CD4-positive, CD25-positive, alpha-beta regulatory T cell (primary cell): ENCODE measurements around the gene SGCD. TPM values are rescaled to one million over a fixed set of nuclear protein-coding genes. Genes with fewer than 3 reads are reported as not detected.

Experiments
- ATAC-seq, 2 donors: fragments of 150-1000 bp; cut with Tn5 transposase; one replicate each; pipeline ENCODE4 v1.10.0; 2021; ENCODE audit warnings: low read depth in 2 of 2, moderate number of reproducible peaks in 2 of 2, moderate library complexity in 1 of 2
- DNase-seq, 3 donors: peaks; one replicate each; pipeline versions ENCODE4 v3.0.0 to v3.0.0-alpha.2; 2012 to 2022; ENCODE audit warnings: mixed read lengths in 1 of 3
- H3K27ac ChIP-seq: one replicate; pipeline ENCODE4 v1.7.0; 2013; ENCODE audit warnings: mild to moderate bottlenecking, low read length; ENCODE audit not compliant: insufficient read depth, poor library complexity, severe bottlenecking
- H3K27me3 ChIP-seq: one replicate; pipeline ENCODE4 v1.7.0; 2013; ENCODE audit warnings: low read length; ENCODE audit not compliant: control insufficient read depth, insufficient read depth
- H3K36me3 ChIP-seq: one replicate; pipeline ENCODE4 v1.7.0; 2013; ENCODE audit warnings: mild to moderate bottlenecking, low read length, moderate library complexity; ENCODE audit not compliant: control insufficient read depth, insufficient read depth
- H3K4me1 ChIP-seq: 2 replicates; pipeline ENCODE4 v1.7.0; 2013; ENCODE audit warnings: mild to moderate bottlenecking, low read length; ENCODE audit not compliant: insufficient read depth, control insufficient read depth, poor library complexity, severe bottlenecking
- H3K4me3 ChIP-seq: one replicate; pipeline ENCODE4 v1.7.0; 2013; ENCODE audit warnings: low read depth, mild to moderate bottlenecking, low read length, moderate library complexity
- H3K9me3 ChIP-seq, 2 experiments: 1 replicate in 1 of 2; 2 replicates in 1 of 2; pipeline ENCODE4 v1.7.0; 2013; ENCODE audit warnings: low read length in 2 of 2, mild to moderate bottlenecking in 1 of 2, moderate library complexity in 1 of 2; ENCODE audit not compliant: control insufficient read depth in 2 of 2
- H3K27ac Mint-ChIP-seq, 3 donors: one replicate each; pipeline ENCODE4 v1.8.0; 2020 to 2022; ENCODE audit warnings: mild to moderate bottlenecking in 3 of 3, mixed read lengths in 3 of 3, moderate library complexity in 2 of 3
- H3K27me3 Mint-ChIP-seq: one replicate; pipeline ENCODE4 v1.8.0; 2022; ENCODE audit warnings: mild to moderate bottlenecking, mixed read lengths
- H3K36me3 Mint-ChIP-seq: one replicate; pipeline ENCODE4 v1.8.0; 2020; ENCODE audit warnings: mixed read lengths
- H3K4me1 Mint-ChIP-seq, 4 donors: one replicate each; pipeline ENCODE4 v1.8.0; 2020 to 2022; ENCODE audit warnings: mixed read lengths in 4 of 4, mild to moderate bottlenecking in 1 of 4
- H3K4me3 Mint-ChIP-seq, 4 donors: one replicate each; pipeline ENCODE4 v1.8.0; 2020 to 2022; ENCODE audit warnings: mild to moderate bottlenecking in 4 of 4, mixed read lengths in 4 of 4, moderate library complexity in 3 of 4
- H3K9me3 Mint-ChIP-seq, 7 donors: one replicate each; pipeline ENCODE4 v1.8.0; 2020 to 2022; ENCODE audit warnings: mixed read lengths in 7 of 7, mild to moderate bottlenecking in 3 of 7, moderate library complexity in 2 of 7
- polyA plus RNA-seq, 4 donors: library from polyadenylated mRNA; unstranded; fragments of 300-500 nt; fragmentation: Illumina TruSeq; gene quantifications; one replicate each; pipeline ENCODE4 v1.2.3, GENCODE V29; 2021
- total RNA-seq: library from RNA; stranded (reverse); gene quantifications from one replicate; pipeline ENCODE4 v1.2.3, GENCODE V29; 2022

Gene SGCD
- total and polyA plus RNA-seq, 5 donors from 2014 or later: not detected

DNA sequence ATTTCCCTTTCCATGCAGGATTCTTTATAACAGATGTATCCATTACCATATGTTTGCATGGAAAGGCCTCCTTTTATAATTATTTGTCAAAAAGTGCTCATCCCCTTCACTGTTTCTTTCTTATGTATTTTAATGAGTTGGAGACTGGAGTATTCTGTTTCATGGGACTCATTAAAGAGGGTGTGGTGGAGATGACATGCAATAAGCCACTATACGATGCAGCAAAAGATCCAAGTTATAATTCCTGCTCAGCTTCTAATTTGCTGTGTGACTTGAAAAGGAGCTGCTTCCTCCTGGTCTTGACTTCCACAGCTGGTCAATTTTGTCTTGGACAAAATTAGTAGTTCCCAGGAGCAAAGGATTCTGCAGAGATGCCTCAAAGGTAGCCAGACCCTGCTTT, 13.9 kb downstream of the SGCD start:
- no peak for ATAC-seq
- Histone ChIP-seq H3K27me3 (peaks cover 1% of the 10 kb centered on the region), H3K4me3 (no peak overlapping the region), H3K36me3 (no peaks in the 10 kb centered on the region), H3K4me1 (no peaks in the 10 kb centered on the region), H3K27ac (no peak overlapping the region), H3K9me3 (no peaks in the 10 kb centered on the region)
- Mint-ChIP-seq H3K27ac (no peak overlapping the region), H3K9me3 (no peaks in the 10 kb centered on the region), H3K36me3 (no peaks in the 10 kb centered on the region), H3K4me1 (no peaks in the 10 kb centered on the region), H3K4me3 (no peak overlapping the region), H3K27me3 (peaks cover 8% of the 10 kb centered on the region)
- no peak for DNase-seq

DNA sequence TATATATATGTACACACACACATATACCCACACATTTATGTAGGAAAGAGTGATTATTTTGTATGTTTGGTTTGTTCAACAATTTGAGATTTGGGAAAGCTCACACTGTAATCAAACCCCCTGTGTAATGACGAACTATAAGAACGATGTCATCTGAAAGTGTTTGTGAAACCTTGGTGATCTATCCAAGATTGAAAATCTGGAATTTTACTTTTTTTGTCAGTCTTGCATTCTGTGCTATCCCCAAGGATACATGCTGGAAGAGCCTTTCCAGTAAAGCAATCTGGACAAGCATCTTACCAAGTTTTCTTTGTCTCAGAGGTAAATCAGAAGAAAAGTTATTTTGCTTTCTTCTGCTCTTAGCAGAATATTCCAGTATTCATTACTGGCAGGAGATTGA, 23.3 kb downstream of the SGCD start:
- H3K36me3 ChIP-seq: no peaks in the 10 kb centered on the region
- no peak overlapping the region for H3K27ac Mint-ChIP-seq
- no peak for ATAC-seq

DNA sequence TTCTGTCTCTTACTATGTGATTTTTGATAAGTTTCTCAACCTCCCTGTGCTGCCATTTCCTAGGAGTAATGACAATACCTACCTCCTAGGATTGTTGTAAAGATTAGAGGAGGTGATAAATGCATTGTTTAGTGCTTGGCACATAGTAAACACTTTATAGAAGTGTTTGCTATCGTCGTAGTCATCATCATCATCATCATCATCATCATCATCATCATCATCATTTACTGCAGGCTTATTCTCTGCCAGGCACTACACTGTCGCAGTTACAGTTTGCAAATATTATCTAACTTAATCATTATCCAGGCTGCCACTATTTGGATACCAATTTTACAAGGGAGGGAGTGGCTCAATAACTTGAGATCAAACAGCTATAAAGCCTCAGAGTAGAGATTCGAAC, 24.5 kb downstream of the SGCD start:
- Mint-ChIP-seq H3K9me3 (no peaks in the 10 kb centered on the region), H3K27ac (no peak overlapping the region), H3K36me3 (no peaks in the 10 kb centered on the region), H3K4me1 (no peaks in the 10 kb centered on the region), H3K4me3 (no peak overlapping the region), H3K27me3 (peaks cover 17% of the 10 kb centered on the region)
- ATAC-seq: no peak
- no peak overlapping the region for H3K4me3 ChIP-seq
- no peaks in the 10 kb centered on the region for H3K36me3 ChIP-seq
- H3K9me3 ChIP-seq: no peaks in the 10 kb centered on the region
- H3K27me3 ChIP-seq: no peaks in the 10 kb centered on the region
- DNase-seq: no peak
- no peaks in the 10 kb centered on the region for H3K4me1 ChIP-seq
- H3K27ac ChIP-seq: no peak overlapping the region

More for the DNA sequence above, 23.3 kb downstream of the SGCD start:
- Mint-ChIP-seq H3K4me1 (no peaks in the 10 kb centered on the region), H3K27me3 (peaks cover 13% of the 10 kb centered on the region), H3K4me3 (no peak overlapping the region), H3K9me3 (no peaks in the 10 kb centered on the region), H3K36me3 (no peaks in the 10 kb centered on the region)
- DNase-seq: no peak
- Histone ChIP-seq H3K27me3 (no peaks in the 10 kb centered on the region), H3K4me1 (no peaks in the 10 kb centered on the region), H3K27ac (no peak overlapping the region), H3K4me3 (no peak overlapping the region), H3K9me3 (no peaks in the 10 kb centered on the region)

DNA sequence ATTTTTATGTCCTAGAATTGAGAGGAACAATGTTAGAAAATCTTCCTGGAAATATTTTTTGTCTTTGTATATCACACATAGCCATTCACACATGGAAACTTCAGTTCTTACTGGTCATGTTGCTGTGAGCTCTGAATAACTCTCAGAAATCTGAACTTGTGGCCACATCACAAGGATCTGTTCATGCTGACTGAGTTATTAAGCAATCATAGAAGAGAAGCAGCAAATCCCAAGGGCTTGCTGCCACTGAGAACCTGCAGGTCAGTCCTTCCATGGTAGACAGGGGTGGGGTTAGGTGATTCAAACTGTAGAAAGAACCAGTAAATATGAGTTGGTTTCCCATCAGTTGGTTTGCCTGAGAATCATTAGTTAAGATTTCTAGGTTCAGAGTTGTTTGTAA, 27.6 kb downstream of the SGCD start:
- peaks cover 5% of the 10 kb centered on the region for H3K27me3 Mint-ChIP-seq
- H3K27me3 ChIP-seq: no peaks in the 10 kb centered on the region
- no peaks in the 10 kb centered on the region for H3K4me1 Mint-ChIP-seq
- ATAC-seq (no peak), DNase-seq (no peak)
- no peaks in the 10 kb centered on the region for H3K36me3 Mint-ChIP-seq
- peaks cover 0 to 4% (median 0%) of the 10 kb centered on the region in 7 donors for H3K9me3 Mint-ChIP-seq
- H3K27ac ChIP-seq: no peak overlapping the region
- H3K4me3 ChIP-seq: no peak overlapping the region
- no peaks in the 10 kb centered on the region for H3K36me3 ChIP-seq
- H3K9me3 ChIP-seq: no peaks in the 10 kb centered on the region
- no peak overlapping the region for H3K4me3 Mint-ChIP-seq
- H3K4me1 ChIP-seq: no peaks in the 10 kb centered on the region
- no peak overlapping the region for H3K27ac Mint-ChIP-seq

DNA sequence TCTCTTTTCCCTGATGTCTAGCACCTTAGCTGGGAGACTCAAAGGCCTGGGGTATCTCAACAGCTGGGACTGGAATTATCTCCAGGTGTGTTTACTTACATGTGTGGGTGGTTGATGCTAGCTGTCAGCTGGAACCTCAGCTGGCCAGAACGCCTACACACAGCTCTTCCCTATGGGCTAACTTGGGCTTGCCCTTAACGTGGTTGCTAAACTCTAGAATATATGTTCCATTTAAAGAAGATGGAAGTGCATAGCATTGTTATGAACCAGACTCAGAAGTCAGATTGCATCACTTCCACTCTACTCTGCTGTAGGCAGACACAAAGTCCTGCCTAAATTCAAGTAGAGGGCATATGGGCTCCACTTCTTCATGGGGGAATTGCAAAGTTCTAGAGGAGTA, 29.3 kb downstream of the SGCD start:
- no peak overlapping the region for H3K27ac ChIP-seq
- no peaks in the 10 kb centered on the region for H3K36me3 ChIP-seq
- Mint-ChIP-seq H3K9me3 (peaks cover 0 to 4% (median 0%) of the 10 kb centered on the region in 7 donors), H3K27me3 (peaks cover 9% of the 10 kb centered on the region), H3K27ac (no peak overlapping the region), H3K36me3 (no peaks in the 10 kb centered on the region), H3K4me1 (no peaks in the 10 kb centered on the region), H3K4me3 (no peak overlapping the region)
- H3K27me3 ChIP-seq: no peaks in the 10 kb centered on the region
- no peaks in the 10 kb centered on the region for H3K4me1 ChIP-seq
- DNase-seq: no peak
- no peak overlapping the region for H3K4me3 ChIP-seq
- ATAC-seq: no peak
- H3K9me3 ChIP-seq: no peaks in the 10 kb centered on the region

DNA sequence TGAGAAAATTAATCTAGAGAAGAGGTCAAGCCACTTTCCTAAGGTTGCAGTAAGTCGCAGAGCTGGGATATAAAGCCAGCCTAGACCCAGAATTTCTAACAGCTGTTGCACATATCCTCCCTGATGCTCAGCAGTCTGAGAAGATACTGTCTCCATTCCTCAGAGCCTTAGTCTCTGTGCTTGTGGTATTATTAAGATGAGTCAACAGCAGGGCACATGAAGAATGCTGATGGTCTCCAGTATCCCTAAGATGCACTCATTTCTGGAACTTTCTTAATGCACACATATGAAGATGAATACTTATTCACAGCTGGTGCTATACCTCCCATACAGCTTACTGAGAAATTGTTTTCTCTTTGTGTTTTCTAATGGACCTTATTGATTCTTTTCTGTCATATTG, 32.5 kb downstream of the SGCD start:
- H3K4me3 Mint-ChIP-seq: no peak overlapping the region

DNA sequence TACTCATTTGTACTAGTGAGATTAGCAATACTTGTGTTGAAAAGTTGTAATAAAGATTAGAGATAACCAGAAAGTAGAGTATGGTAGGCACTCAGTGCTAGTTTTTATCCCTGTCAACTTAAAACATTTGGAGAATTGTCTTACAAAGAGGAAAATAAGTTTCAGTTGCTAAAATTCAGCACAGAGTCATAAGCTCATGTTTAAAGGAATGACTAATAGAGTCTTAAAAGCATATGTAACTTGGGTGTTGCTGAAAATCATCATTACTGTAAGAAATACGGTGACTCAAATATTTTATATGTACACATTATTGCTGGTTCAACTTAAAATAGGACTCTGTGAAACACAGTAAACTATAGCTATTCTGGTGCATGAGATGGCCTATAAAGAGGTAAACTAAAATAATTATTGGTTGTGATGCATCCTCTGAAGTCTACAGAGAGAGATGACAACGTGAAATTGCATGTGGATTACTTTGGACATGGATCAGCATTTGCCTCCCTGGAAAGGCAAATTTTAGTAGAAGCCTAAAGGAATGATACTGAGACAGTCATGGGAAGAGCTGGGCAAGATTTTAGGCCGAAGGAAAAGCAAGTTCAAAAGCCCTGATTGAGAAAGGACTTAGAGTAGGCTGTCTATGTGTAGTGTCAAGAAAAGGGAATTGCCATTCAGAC, 34.6 kb downstream of the SGCD start:
- no peaks in the 10 kb centered on the region for H3K4me1 Mint-ChIP-seq
- DNase-seq: no peak
- ATAC-seq: no peak
- Histone ChIP-seq H3K27me3 (no peaks in the 10 kb centered on the region), H3K9me3 (no peaks in the 10 kb centered on the region), H3K27ac (no peak overlapping the region), H3K4me3 (no peak overlapping the region), H3K36me3 (no peaks in the 10 kb centered on the region), H3K4me1 (no peaks in the 10 kb centered on the region)
- peaks cover 0 to 3% (median 0%) of the 10 kb centered on the region in 7 donors for H3K9me3 Mint-ChIP-seq
- H3K4me3 Mint-ChIP-seq: no peak overlapping the region
- no peak overlapping the region for H3K27ac Mint-ChIP-seq
- no peaks in the 10 kb centered on the region for H3K36me3 Mint-ChIP-seq
- H3K27me3 Mint-ChIP-seq: peaks cover 4% of the 10 kb centered on the region

More for the DNA sequence above, 32.5 kb downstream of the SGCD start:
- Mint-ChIP-seq H3K27ac (no peak overlapping the region), H3K9me3 (peaks cover 0 to 4% (median 0%) of the 10 kb centered on the region in 7 donors), H3K27me3 (peaks cover 9% of the 10 kb centered on the region), H3K36me3 (no peaks in the 10 kb centered on the region), H3K4me1 (no peaks in the 10 kb centered on the region)
- Histone ChIP-seq H3K27me3 (no peaks in the 10 kb centered on the region), H3K9me3 (no peaks in the 10 kb centered on the region), H3K4me3 (no peak overlapping the region), H3K27ac (no peak overlapping the region), H3K4me1 (no peaks in the 10 kb centered on the region), H3K36me3 (no peaks in the 10 kb centered on the region)
- no peak for ATAC-seq
- no peak for DNase-seq

DNA sequence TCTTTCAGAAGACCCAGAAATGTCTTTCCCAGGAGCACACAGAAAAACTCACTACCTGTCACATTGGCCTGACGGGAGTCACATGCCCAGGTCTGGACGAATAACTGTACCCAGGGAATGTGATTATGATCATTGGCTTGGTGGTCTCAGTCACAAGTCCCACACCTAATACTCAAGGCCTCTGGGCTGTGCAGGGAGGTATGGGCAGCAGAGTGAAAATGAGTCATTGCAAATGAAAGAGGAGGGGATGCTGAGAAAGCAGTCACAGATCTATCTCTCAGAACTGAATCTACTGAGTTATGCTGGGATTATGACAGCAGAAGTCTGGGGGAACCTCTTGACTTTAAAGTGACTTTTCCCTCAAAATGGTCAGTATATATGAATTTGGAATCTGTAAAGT, 36.9 kb downstream of the SGCD start:
- Histone ChIP-seq H3K36me3 (no peaks in the 10 kb centered on the region), H3K9me3 (no peaks in the 10 kb centered on the region), H3K27ac (no peak overlapping the region), H3K4me1 (no peaks in the 10 kb centered on the region), H3K4me3 (no peak overlapping the region), H3K27me3 (no peaks in the 10 kb centered on the region)
- ATAC-seq (no peak), DNase-seq (no peak)
- no peaks in the 10 kb centered on the region for H3K9me3 Mint-ChIP-seq
- no peaks in the 10 kb centered on the region for H3K4me1 Mint-ChIP-seq
- no peak overlapping the region for H3K27ac Mint-ChIP-seq
- H3K4me3 Mint-ChIP-seq: no peak overlapping the region
- H3K27me3 Mint-ChIP-seq: peaks cover 4% of the 10 kb centered on the region
- no peaks in the 10 kb centered on the region for H3K36me3 Mint-ChIP-seq
